ENCODE results near the gene ZNF785.
"Not testable (repeated sequence)": the region's sequence is repeated elsewhere in the genome, so short reads cannot be mapped to it uniquely, and the experiment has no call there.

The ZNF785 gene

GRCh38 chr16:30546115-30546514, 39.4 kb downstream of the ZNF785 start:
- no peak for TF ChIP-seq CTCF (IDR thresholded peaks at IDR 0.05; ENCODE audit: low read depth, low read length)
- H3K4me3 ChIP-seq (ENCODE audit: low read depth, low read length): no peak overlapping the region

GRCh38 chr16:30543067-30543466, 42.4 kb downstream of the ZNF785 start:
- TF ChIP-seq CTCF (IDR thresholded peaks at IDR 0.05; ENCODE audit: low read depth, low read length): no peak
- no peak overlapping the region for H3K4me3 ChIP-seq (ENCODE audit: low read depth, low read length)

DNA sequence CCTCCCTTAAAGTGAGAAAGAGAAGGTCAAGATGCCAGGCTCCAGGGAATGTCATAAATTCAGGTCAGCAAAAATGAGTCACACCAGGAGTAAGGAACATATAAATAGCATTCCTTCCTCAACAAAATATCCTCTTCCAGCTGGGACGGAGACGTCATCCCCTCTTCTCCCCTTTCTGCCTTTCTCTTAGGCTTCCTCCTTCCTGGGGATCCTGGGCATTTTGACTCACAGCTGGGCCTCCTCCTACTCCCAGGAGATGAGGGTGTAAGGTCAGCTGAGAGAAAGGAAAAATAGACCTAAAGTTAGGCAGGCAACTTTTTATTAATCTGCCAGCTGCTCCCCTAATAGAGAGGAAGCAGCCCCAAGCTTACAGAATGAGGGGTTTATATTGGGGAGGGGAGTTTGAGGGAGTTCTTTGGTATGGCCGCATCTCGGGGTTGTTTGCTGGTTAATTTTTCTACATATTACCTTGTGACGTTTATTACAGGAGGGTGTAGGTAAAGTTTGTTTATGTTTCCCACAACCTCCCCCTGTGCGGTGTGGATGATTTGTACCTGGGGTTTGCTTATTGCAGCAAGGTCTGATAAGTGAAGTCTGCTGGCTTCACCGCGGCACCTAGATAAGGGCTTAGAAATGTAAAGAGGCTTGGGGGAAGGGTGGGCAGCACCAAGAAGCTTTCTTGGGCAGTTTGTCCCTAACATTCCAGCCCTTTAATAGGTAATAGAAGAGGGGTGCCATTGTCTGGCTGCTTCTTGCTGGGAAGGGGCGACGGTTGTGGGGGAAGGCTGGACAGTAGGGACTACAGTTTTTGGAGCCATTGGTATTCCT, 43.8 kb downstream of the ZNF785 start:
- TF ChIP-seq CTCF (IDR thresholded peaks at IDR 0.05; ENCODE audit: low read depth, low read length): no peak
- H3K4me3 ChIP-seq (ENCODE audit: low read depth, low read length): no peak overlapping the region

GRCh38 chr16:30540916-30541464, 44.5 kb downstream of the ZNF785 start:
- H3K4me3 ChIP-seq (ENCODE audit: low read depth, low read length): not testable (repeated sequence)

GRCh38 chr16:30539986-30540526, 45.4 kb downstream of the ZNF785 start:
- not testable (repeated sequence) for H3K4me3 ChIP-seq (ENCODE audit: low read depth, low read length)

- no peak for TF ChIP-seq CTCF (IDR thresholded peaks at IDR 0.05; ENCODE audit: low read depth, low read length)
- H3K4me3 ChIP-seq (ENCODE audit: low read depth, low read length): no peak overlapping the region
These were observed 46.2 kb downstream of the ZNF785 start for GRCh38 chr16:30539000-30539964.

DNA sequence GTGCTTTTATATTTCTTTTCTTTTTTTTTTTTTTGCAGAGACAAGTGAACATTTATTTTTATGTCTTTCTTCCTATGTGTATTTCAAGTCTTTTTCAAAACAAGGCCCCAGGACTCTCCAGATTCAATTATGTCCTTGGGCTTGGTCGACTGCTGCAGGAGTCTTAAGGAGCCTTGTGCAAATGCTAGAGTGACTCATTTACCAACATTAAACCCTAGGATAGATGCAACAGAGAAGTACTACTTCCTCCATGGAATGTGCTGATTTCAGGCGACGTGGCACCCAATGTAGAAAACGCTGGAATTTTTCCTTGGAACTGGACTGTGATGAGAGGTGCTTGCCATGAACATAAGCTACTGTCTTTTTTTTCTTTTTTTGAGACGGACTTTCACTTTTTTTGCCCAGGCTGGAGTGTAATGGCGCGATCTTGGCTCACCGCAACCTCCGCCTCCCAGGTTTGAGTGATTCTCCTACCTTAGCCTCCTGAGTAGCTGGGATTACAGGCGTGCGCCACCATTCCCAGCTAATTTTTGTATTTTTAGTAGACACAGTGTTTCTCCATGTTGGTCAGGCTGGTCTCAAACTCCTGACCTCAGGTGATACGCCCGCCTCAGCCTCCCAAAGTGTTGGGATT, 49.0 kb downstream of the ZNF785 start:
- H3K4me3 ChIP-seq (ENCODE audit: low read depth, low read length): not testable (repeated sequence)

DNA sequence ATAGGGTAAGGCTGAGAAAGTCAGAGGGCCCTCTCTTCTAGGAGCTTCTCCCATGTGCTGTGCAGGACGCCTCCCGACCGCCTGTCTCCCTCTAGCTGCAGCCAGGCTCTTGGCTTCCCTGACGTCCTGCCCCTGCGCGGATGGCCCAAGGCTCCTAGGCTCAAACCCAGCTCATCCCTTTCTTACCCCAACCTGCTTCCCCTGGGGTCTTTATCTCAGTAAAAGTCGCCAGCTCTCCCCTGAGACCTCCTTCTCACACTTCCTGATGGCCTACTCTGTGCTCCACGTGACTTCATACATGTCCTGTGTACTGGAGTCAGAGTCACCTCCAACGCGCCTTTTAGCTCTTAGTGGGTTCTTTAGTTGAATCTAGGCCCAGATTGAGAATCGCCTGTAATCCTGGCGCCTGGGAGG, 49.7 kb downstream of the ZNF785 start:
- TF ChIP-seq CTCF (IDR thresholded peaks at IDR 0.05; ENCODE audit: low read depth, low read length): no peak
- H3K4me3 ChIP-seq (ENCODE audit: low read depth, low read length): peak overlapping the region; percentile 70

All from WI38 (cell line).